Measurements from ENCODE around the gene PKDCC. TPM values are rescaled to one million over a fixed set of nuclear protein-coding genes. Genes with fewer than 3 reads are reported as not detected.

PKDCC gene
- total and polyA plus RNA-seq, 4 donors, result 2.0 to 76.0 (median 19.8) TPM

- H3K4me3 ChIP-seq (ENCODE audit: low read depth in 1 of 3, low read length in 3 of 3), result no peak overlapping the region
- no peaks in the 10 kb centered on the region for H3K27me3 ChIP-seq (ENCODE audit: control insufficient read depth in 4 of 4, insufficient read depth in 4 of 4, low read length in 3 of 4)
- no peak for DNase-seq (ENCODE audit: low spot score)
- WGBS, result 91% methylated on average over 1 of the region's 1 CpG
- H3K4me1 ChIP-seq (ENCODE audit: control insufficient read depth in 4 of 4, insufficient read depth in 4 of 4, low read length in 3 of 4), result peaks cover 3 to 28% (median 12%) of the 10 kb centered on the region in 4 donors
- H3K9ac ChIP-seq (ENCODE audit: low read depth in 1 of 2, low read length in 2 of 2), result no peak overlapping the region
- H3K27ac ChIP-seq (ENCODE audit: low read depth in 1 of 2, low read length in 2 of 2), result no peak overlapping the region
- no peak for TF ChIP-seq CTCF (IDR thresholded peaks at IDR 0.05; ENCODE audit: low read depth, low read length, missing input control)
- TF ChIP-seq HNF4A (conservative IDR thresholded peaks at IDR 0.05), result no peak
- TF ChIP-seq MAX (IDR thresholded peaks at IDR 0.05), result no peak
- TF ChIP-seq GABPA (IDR thresholded peaks at IDR 0.05 in 1 of 2, conservative IDR thresholded peaks at IDR 0.05 in 1 of 2), result no peak
- no peak for TF ChIP-seq JUND (IDR thresholded peaks at IDR 0.05)
- TF ChIP-seq FOXA2 (IDR thresholded peaks at IDR 0.05), result no peak
- TF ChIP-seq TAF1 (conservative IDR thresholded peaks at IDR 0.05), result no peak
- no peak for TF ChIP-seq NR2F2 (IDR thresholded peaks at IDR 0.05)
- TF ChIP-seq REST (IDR thresholded peaks at IDR 0.05), result no peak
- TF ChIP-seq RXRA (IDR thresholded peaks at IDR 0.05), result no peak
- no peak for TF ChIP-seq FOXA1 (IDR thresholded peaks at IDR 0.05)
- no peak for TF ChIP-seq HNF4G (IDR thresholded peaks at IDR 0.05)
- TF ChIP-seq EGR1 (IDR thresholded peaks at IDR 0.05; ENCODE audit: low read depth in 2 of 2), result no peak
- H3K36me3 ChIP-seq (ENCODE audit: control insufficient read depth in 4 of 4, insufficient read depth in 3 of 4, low read depth in 1 of 4, low read length in 3 of 4), result no peaks in the 10 kb centered on the region
- H3K9me3 ChIP-seq (ENCODE audit: control insufficient read depth in 4 of 4, low read length in 3 of 4), result no peaks in the 10 kb centered on the region
Measured at GRCh38 chr2:42044939-42045338, 2.9 kb upstream of the PKDCC start.

GRCh38 chr2:42045352-42045751 lies 2.5 kb upstream of the PKDCC start:
- H3K9me3 ChIP-seq (ENCODE audit: control insufficient read depth in 4 of 4, low read length in 3 of 4), result no peaks in the 10 kb centered on the region
- TF ChIP-seq SP1 (IDR thresholded peaks at IDR 0.05), result no peak
- DNase-seq (ENCODE audit: low spot score), result no peak
- H3K36me3 ChIP-seq (ENCODE audit: control insufficient read depth in 4 of 4, insufficient read depth in 3 of 4, low read depth in 1 of 4, low read length in 3 of 4), result no peaks in the 10 kb centered on the region
- no peaks in the 10 kb centered on the region for H3K27me3 ChIP-seq (ENCODE audit: control insufficient read depth in 4 of 4, insufficient read depth in 4 of 4, low read length in 3 of 4)
- H3K27ac ChIP-seq (ENCODE audit: low read depth in 1 of 2, low read length in 2 of 2), result no peak overlapping the region
- peaks cover 3 to 28% (median 12%) of the 10 kb centered on the region in 4 donors for H3K4me1 ChIP-seq (ENCODE audit: control insufficient read depth in 4 of 4, insufficient read depth in 4 of 4, low read length in 3 of 4)
- WGBS, result 82% methylated on average over 3 of the region's 3 CpGs
- H3K4me3 ChIP-seq (ENCODE audit: low read depth in 1 of 3, low read length in 3 of 3), result no peak overlapping the region
- H3K9ac ChIP-seq (ENCODE audit: low read depth in 1 of 2, low read length in 2 of 2), result no peak overlapping the region

Measured in liver (tissue), 9 donors.